ENCODE results near the gene SCN2B.

GRCh38 chr11:118164885-118165284 lies 11.6 kb downstream of the SCN2B start:
- TF ChIP-seq EZH2 (IDR thresholded peaks at IDR 0.05; ENCODE audit: insufficient read depth, poor library complexity, severe bottlenecking) (no peak), EZH2phosphoT487 (IDR thresholded peaks at IDR 0.05; ENCODE audit: insufficient read depth, low read depth) (no peak)
